ENCODE measurements around the gene SNX30. TPM values are rescaled to one million over a fixed set of nuclear protein-coding genes. Genes with fewer than 3 reads are reported as not detected.

The SNX30 gene
- total RNA-seq, 1 experiment from 2014 or later: 32.5 TPM

- Histone ChIP-seq H3K36me3 (ENCODE audit: low read depth) (no peaks in the 10 kb centered on the region), H3F3A (ENCODE audit: insufficient read depth, low read depth) (peaks cover 15% of the 10 kb centered on the region), H3K9me2 (ENCODE audit: insufficient read depth) (no peaks in the 10 kb centered on the region), H3K27ac (no peak overlapping the region), H3K79me2 (ENCODE audit: low read depth) (peaks cover 57% of the 10 kb centered on the region), H3K4me1 (replicated peaks; ENCODE audit: insufficient read depth) (peaks cover 12% of the 10 kb centered on the region), H4K20me1 (ENCODE audit: insufficient read depth) (no peaks in the 10 kb centered on the region), H2AFZ (no peak overlapping the region), H3K4me2 (no peak overlapping the region), H3K27me3 (ENCODE audit: insufficient read depth, low read depth) (no peaks in the 10 kb centered on the region), H3K4me3 (no peak overlapping the region), H3K9me3 (ENCODE audit: insufficient read depth, low read depth) (no peaks in the 10 kb centered on the region; the same call in 1 of the 2 replicates)
- no peak for TF ChIP-seq CTCF (conservative IDR thresholded peaks at IDR 0.05)
- TF ChIP-seq EZH2 (IDR thresholded peaks at IDR 0.05; ENCODE audit: low read depth): no peak
- POLR2A ChIA-PET (ENCODE audit: unreplicated experiment): no interaction called here
- CTCF ChIA-PET: interaction anchor here (0.5 kb wide), 1 partner anchor 116 kb away, joined by 7 read pairs; no protein-coding TSS in a partner anchor
- no TSS peak for BruUV-seq (replicated peaks)
- no peak for DNase-seq
- intact Hi-C loops (cut with micrococcal nuclease; ENCODE audit: unreplicated experiment): no loop called here
These were observed 11.5 kb downstream of the SNX30 start for GRCh38 chr9:112761912-112762655.

- ChIA-PET POLR2A (ENCODE audit: unreplicated experiment) (interaction anchor here (0.6 kb wide), 1 partner anchor 254 kb away, joined by 29 read pairs; no protein-coding TSS in a partner anchor), CTCF (interaction anchor here (0.5 kb wide), 1 partner anchor 117 kb away, joined by 7 read pairs; no protein-coding TSS in a partner anchor)
- no peak overlapping the region for H3K27ac ChIP-seq
- no peak overlapping the region for H3K4me2 ChIP-seq
- intact Hi-C loops (cut with micrococcal nuclease; ENCODE audit: unreplicated experiment): no loop called here
- H3K4me1 ChIP-seq (replicated peaks; ENCODE audit: insufficient read depth): peaks cover 3% of the 10 kb centered on the region
- TF ChIP-seq CTCF (conservative IDR thresholded peaks at IDR 0.05) (no peak), EZH2 (IDR thresholded peaks at IDR 0.05; ENCODE audit: low read depth) (no peak)
- H3K36me3 ChIP-seq (ENCODE audit: low read depth): no peaks in the 10 kb centered on the region
- no peaks in the 10 kb centered on the region; the same call in 1 of the 2 replicates for H3K9me3 ChIP-seq (ENCODE audit: insufficient read depth, low read depth)
- H3K4me3 ChIP-seq: no peak overlapping the region
- no peaks in the 10 kb centered on the region for H4K20me1 ChIP-seq (ENCODE audit: insufficient read depth)
- no peaks in the 10 kb centered on the region for H3K27me3 ChIP-seq (ENCODE audit: insufficient read depth, low read depth)
- BruUV-seq (replicated peaks): no TSS peak
- peaks cover 55% of the 10 kb centered on the region for H3K79me2 ChIP-seq (ENCODE audit: low read depth)
- DNase-seq: no peak
- H3F3A ChIP-seq (ENCODE audit: insufficient read depth, low read depth): peaks cover 7% of the 10 kb centered on the region
- no peaks in the 10 kb centered on the region for H3K9me2 ChIP-seq (ENCODE audit: insufficient read depth)
- no peak overlapping the region for H2AFZ ChIP-seq
These were observed 12.4 kb downstream of the SNX30 start for GRCh38 chr9:112762726-112763518.

GRCh38 chr9:112764344-112764743 lies 13.8 kb downstream of the SNX30 start:
- no peak for DNase-seq
- intact Hi-C loops (cut with micrococcal nuclease; ENCODE audit: unreplicated experiment): no loop called here
- Histone ChIP-seq H3F3A (ENCODE audit: insufficient read depth, low read depth) (peaks cover 7% of the 10 kb centered on the region; the same call in 1 of the 2 replicates), H3K36me3 (ENCODE audit: low read depth) (no peaks in the 10 kb centered on the region), H2AFZ (no peak overlapping the region), H3K79me2 (ENCODE audit: low read depth) (peaks cover 45% of the 10 kb centered on the region), H3K4me3 (no peak overlapping the region), H3K27ac (no peak overlapping the region), H3K4me2 (no peak overlapping the region), H4K20me1 (ENCODE audit: insufficient read depth) (no peaks in the 10 kb centered on the region), H3K4me1 (replicated peaks; ENCODE audit: insufficient read depth) (no peaks in the 10 kb centered on the region), H3K9me2 (ENCODE audit: insufficient read depth) (no peaks in the 10 kb centered on the region), H3K27me3 (ENCODE audit: insufficient read depth, low read depth) (no peaks in the 10 kb centered on the region), H3K9me3 (ENCODE audit: insufficient read depth, low read depth) (no peaks in the 10 kb centered on the region; the same call in 1 of the 2 replicates)
- no peak for TF ChIP-seq CTCF (conservative IDR thresholded peaks at IDR 0.05)
- no peak for TF ChIP-seq EZH2 (IDR thresholded peaks at IDR 0.05; ENCODE audit: low read depth)
- ChIA-PET CTCF (no interaction called here), POLR2A (ENCODE audit: unreplicated experiment) (no interaction called here)
- no TSS peak for BruUV-seq (replicated peaks)
